HG02970 (cell line): ENCODE results near the gene ZNF74.
"Not testable (repeated sequence)": the region's sequence is repeated elsewhere in the genome, so short reads cannot be mapped to it uniquely, and the experiment has no call there.

Experiments
- ATAC-seq: cut with Tn5 transposase; IDR thresholded peaks from one replicate; pipeline ENCODE4 v1.9.1; 2021; ENCODE audit warnings: mild to moderate bottlenecking, moderate library complexity, moderate number of reproducible peaks; ENCODE audit not compliant: unreplicated experiment, low FRiP score

ZNF74 gene

DNA sequence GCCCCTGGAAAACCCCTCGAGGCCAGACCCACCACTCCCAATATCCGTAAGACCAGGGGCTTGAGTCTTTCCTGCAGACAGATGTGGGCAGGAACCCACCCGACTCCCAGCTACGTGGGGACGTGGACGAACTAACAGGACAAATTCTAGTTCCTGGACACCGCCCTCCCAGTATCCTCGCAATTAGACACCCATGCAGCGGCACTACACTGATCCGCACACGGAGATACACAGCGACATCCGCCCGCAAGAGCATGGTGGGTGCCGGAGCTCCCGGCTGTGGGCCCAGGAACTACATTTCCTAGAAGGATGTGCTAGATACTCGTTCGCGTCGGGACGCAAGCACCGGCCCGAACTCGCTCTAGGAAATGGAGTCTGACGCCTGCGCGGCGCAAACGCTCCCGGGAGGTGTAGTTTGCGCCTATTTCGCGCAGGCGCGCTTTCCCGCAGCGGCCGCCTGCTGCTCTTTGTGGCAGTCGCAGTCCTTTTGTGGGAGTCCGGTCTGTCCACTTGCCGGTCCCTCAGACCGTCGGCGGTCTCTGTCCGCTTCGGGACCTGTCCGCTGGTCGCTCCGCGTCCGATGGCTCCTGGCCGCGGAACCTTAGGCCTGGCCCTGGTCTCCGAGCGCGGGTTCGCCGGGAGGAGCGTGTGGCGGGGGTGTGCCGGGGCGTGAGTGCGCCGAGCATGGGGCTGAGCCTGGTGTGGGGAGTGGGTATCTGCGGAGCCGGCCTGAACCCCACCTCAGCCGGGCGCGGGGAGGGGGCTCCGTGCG, at the start of gene ZNF74:
ZNF74 (plus strand) TSS at position 447 of the 772 bp plus-strand sequence. CDS start 478 bp downstream, outside the sequence.
- peak; percentile 63 for ATAC-seq

DNA sequence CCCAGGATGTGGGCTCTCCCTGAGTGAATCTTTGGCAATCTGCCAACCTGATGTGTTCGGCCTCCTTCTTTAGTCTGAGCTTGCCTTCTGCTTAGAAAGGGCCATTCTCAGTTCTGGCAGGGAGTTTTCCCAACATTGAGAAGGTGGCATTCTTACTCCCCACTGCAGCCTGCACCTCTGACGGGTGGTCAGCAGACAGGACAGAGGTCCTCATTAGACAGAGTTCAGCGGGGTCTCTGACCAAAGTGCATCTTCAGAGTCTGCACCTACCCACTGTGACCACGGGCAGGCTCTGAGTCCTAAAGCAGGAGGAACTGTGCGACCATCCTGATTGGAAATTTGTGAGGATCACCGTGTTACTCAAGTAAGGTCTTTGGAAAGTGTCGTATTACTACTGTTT, 47.4 kb upstream of the ZNF74 start:
- ATAC-seq, result not testable (repeated sequence)

DNA sequence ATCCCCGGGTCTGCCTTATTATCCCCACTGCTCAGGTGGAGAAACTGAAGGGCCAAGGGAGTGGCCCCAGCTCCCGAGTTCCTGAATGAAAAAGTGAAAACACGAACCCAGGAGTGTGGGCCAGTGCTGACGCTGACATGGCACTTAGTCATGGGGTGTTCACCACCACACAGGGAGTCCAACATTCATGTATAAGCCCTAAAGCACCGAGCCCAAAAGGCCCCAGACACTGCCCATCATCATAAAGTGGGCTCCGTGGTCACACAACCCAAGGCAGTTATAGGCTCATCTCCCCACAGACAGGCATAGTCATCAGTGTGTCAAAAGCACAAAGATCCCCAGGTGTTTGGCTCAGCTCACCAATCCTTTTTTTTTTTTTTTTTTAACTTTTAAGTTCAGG, 41.4 kb upstream of the ZNF74 start:
- not testable (repeated sequence) for ATAC-seq

DNA sequence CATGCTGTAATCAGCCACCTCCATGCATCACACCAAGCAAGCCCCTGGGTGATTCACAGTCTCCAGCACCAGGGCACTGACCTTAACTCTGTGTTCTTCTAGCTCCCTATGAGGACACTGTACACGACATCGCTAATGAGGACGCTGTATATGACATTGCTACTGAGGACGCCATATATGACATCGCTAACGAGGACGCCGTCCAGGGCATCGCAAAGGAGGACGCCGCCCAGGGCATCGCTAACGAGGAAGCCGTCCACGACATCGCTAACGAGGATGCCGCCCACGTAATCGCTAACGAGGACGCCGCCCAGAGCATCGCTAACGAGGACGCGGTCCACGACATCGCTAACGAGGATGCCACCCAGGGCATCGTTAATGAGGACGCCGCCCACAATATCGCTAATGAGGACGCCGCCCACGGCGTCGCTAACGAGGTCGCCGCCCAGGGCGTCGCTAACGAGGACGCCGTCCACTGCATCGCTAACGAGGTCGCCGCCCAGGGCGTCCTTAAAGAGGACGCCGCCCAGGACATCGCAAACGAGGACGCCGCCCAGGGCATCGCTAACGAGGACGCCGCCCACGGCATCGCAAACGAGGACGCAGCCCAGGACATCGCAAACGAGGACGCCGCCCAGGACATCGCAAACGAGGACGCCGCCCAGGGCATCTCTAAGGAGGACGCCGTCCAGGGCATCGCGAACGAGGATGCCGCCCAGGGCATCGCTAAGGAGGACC, 39.5 kb upstream of the ZNF74 start:
- no peak for ATAC-seq

DNA sequence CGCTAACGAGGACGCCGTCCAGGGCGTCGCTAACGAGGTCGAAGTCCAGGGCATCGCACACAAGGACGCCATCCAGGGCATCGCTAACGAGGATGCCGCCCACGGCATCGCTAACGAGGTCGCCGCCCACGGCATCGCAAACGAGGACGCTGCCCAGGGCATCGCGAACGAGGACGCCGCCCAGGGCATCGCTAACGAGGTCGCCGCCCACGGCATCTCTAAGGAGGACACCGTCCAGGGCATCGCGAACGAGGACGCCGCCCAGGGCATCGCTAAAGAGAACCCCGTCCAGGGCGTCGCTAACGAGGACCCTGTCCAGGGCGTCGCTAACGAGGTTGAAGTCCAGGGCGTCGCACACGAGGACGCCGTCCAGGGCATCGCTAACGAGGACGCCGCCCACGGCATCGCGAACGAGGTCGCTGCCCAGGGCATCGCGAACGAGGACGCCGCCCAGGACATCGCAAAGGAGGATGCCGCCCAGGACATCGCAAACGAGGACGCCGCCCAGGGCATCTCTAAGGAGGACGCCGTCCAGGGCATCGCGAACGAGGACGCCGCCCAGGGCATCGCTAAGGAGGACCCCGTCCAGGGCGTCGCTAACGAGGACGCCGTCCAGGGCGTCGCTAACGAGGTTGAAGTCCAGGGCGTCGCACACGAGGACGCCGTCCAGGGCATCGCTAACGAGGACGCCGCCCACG, 37.9 kb upstream of the ZNF74 start:
- ATAC-seq, result not testable (repeated sequence)

DNA sequence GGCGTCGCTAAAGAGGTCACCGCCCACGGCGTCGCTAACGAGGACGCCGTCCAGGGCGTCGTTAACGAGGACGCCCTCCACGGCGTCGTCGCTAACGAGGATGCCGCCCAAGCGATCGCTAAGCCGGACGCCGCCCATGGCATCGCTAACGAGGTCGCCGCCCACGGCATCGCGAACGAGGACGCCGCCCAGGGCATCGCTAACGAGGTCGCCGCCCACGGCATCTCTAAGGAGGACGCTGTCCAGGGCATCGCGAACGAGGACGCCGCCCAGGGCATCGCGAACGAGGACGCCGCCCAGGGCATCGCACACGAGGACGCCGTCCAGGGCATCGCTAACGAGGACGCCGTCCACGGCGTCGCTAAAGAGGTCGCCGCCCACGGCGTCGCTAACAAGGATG, 37.0 kb upstream of the ZNF74 start:
- ATAC-seq, result not testable (repeated sequence)

DNA sequence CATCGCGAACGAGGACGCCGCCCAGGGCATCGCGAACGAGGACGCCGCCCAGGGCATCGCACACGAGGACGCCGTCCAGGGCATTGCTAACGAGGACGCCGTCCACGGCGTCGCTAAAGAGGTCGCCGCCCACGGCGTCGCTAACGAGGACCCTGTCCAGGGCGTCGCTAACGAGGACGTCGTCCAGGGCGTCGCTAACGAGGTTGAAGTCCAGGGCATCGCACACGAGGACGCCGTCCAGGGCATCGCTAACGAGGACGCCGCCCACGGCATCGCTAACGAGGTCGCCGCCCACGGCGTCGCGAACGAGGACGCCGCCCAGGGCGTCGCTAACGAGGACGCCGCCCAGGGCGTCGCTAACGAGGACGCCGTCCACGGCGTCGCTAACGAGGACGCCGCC, 36.0 kb upstream of the ZNF74 start:
- not testable (repeated sequence) for ATAC-seq

DNA sequence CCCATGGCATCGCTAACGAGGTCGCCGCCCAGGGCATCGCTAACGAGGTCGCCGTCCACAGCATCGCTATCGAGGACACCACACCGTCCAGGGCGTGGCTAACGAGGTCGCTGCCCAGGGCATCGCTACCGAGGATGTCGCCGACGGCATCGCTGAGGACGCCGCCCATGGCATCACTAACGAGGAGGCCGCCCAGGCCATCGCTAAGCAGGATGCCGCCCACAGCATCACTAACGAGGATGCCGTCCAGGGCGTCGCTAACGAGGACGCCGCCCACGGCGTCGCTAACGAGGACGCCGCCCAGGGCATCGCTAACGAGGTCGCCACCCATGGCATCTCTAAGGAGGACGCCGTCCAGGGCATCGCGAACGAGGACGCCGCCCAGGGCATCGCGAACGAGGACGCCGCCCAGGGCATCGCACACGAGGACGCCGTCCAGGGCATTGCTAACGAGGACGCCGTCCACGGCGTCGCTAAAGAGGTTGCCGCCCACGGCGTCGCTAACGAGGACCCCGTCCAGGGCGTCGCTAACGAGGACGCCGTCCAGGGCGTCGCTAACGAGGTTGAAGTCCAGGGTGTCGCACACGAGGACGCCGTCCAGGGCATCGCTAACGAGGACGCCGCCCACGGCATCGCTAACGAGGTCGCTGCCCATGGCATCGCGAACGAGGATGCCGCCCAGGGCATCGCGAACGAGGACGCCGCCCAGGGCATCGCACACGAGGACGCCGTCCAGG, 35.3 kb upstream of the ZNF74 start:
- ATAC-seq, result not testable (repeated sequence)

DNA sequence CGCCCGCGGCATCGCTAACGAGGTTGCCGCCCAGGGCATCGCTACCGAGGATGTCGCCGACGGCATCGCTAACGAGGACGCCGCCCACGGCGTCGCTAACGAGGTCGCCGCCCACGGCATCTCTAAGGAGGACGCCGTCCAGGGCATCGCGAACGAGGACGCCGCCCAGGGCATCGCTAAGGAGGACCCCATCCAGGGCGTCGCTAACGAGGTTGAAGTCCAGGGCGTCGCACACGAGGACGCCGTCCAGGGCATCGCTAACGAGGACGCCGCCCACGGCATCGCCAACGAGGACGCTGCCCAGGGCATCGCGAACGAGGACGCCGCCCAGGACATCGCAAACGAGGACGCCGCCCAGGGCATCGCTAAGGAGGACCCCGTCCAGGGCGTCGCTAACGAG, 33.7 kb upstream of the ZNF74 start:
- not testable (repeated sequence) for ATAC-seq

DNA sequence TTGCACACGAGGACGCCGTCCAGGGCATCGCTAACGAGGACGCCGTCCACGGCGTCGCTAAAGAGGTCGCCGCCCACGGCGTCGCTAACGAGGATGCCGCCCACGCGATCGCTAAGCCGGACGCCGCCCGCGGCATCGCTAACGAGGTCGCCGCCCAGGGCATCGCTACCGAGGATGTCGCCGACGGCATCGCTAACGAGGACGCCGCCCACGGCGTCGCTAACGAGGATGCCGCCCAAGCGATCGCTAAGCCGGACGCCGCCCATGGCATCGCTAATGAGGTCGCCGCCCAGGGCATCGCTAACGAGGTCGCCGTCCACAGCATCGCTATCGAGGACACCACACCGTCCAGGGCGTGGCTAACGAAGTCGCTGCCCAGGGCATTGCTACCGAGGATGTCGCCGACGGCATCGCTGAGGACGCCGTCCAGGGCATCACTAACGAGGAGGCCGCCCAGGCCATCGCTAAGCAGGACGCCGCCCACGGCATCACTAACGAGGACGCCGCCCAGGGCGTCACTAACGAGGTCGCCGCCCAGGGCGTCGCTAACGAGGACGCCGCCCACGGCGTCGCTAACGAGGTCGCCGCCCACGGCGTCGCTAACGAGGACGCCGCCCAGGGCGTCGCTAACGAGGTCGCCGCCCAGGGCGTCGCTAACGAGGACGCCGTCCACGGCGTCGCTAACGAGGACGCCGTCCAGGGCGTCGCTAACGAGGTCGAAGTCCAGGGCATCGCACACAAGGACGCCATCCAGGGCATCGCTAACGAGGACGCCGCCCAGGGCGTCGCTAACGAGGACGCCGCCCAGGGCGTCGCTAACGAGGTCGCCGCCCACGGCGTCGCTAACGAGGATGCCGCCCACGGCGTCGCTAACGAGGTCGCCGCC, 32.8 kb upstream of the ZNF74 start:
- not testable (repeated sequence) for ATAC-seq

DNA sequence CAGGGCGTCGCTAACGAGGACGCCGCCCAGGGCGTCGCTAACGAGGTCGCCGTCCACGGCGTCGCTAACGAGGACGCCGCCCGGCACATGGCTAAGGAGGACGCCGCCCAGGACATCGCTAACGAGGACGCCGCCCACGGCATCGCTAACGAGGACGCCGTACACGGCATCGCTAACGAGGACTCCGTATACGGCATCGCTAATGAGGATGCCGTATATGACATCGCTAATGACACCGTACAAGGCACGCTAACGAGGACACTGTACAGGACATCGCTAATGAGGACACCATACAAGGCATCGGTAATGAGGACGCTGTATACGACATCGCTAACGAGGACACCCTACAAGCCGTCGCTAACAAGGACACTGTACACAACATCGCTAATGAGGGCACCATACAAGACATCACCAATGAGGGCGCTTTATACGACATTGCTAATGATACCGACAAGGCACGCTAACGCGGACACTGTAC, 32.2 kb upstream of the ZNF74 start:
- not testable (repeated sequence) for ATAC-seq

DNA sequence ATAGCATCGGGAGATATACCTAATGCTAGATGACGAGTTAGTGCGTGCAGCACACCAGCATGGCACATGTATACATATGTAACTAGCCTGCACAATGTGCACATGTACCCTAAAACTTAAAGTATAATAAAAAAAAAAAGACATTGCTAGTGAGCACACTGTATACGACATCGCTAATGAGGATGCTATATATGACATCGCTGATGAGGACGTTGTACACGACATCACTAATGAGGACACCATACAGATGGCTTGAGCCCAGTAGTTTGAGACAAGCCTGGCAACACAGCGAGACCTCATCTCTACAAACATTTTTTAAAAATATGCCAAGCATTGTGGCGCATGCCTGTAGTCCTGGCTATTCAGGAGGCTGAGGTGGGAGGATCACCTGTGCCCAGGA, 31.5 kb upstream of the ZNF74 start:
- ATAC-seq, result not testable (repeated sequence)

DNA sequence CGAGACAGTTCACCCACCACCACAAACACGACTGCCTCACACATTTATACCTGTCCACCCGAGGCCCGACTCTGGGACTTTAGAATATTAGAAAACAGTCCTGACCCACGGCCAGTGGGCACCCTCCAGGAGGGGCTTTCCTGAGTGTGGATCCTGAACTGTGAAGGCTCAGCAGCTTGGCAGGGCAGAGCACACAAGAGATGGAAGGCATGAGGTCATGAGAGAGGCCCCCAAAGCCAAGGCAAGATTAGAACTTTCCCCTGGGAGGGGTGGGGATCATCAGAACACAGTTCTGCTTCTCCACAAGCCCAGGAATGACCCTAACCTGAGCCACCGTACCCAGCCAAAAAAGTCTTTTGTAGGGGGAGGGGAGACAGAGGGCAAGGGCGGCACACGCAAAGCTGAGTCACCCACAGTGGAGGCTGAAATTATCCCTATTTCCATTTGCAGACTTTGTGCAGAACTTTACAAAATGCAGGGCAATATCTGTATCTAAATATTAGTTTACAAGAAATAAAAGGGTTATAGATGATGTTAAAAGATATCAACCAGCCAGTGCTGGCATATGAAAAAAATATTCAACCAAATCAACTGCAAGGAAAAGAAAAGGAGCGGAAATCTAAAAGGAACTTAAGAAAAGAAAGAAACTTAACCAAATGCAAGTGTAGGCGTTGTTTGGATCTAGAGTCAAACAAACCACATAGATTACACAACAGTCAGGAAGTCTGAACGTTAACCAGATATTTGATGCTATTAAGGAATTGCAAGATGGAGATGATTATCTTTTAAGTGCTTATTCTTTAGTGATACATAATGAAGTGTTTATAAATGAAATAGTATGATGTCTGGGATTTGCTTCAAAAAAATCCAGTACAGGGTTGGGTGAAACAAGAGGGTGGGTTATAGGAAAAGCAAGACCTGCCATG, 29.4 kb upstream of the ZNF74 start:
- not testable (repeated sequence) for ATAC-seq

DNA sequence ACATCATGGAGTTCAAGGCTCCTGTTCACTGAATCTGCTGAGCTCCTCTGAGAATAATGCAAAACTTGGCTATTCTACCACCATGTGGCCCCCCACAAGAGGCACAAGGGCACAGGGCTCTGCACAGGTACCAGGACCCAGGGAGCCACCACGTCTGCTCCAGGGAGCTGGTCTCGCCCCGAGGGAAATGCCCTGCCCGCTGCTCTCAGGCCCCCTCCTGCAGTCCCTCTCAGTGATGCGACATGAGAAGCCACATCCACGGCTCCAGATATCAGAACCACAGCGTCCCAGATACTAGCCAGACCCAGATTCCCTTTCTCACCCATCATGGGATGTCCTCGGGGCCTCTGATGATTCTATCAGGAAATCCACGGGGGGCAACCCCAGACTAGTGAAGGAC, 27.1 kb upstream of the ZNF74 start:
- not testable (repeated sequence) for ATAC-seq

DNA sequence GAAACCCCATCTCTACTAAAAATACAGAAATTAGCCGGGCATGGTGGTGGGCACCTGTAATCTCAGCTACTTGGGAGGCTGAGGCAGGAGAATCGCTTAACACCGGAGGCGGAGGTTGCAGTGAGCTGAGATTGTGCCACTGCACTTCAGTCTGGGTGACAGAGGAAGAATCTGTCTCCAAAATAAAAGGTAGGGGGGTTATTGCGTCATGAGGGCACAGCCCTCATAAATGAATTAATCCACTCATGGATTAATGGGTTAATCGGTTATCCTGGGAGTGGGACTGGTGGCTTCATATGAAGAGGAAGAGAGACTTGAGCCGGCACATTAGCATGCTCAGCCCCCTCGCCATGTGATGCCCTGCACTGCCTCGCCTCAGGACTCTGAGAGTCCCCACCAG, 25.1 kb upstream of the ZNF74 start:
- ATAC-seq, result not testable (repeated sequence)

DNA sequence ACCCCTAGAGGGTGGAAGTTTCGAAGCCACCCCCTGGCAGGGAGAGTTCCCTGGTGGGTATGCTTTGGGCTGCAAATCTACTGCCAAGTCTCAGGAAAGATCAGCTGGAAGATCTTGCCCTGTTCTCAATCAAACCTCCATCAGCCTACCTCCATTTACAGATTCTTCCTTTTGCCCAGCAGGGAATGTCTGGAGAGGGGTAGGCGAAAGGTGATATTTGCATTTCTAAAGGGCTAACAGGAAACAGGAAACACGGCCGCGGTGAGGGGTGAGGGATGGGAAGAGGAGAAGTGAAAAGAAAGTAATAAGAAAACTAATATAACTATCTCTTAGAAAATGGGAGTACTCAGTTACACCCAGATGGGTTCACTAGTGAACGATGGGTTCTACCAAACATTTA, 22.3 kb upstream of the ZNF74 start:
- ATAC-seq, result not testable (repeated sequence)

DNA sequence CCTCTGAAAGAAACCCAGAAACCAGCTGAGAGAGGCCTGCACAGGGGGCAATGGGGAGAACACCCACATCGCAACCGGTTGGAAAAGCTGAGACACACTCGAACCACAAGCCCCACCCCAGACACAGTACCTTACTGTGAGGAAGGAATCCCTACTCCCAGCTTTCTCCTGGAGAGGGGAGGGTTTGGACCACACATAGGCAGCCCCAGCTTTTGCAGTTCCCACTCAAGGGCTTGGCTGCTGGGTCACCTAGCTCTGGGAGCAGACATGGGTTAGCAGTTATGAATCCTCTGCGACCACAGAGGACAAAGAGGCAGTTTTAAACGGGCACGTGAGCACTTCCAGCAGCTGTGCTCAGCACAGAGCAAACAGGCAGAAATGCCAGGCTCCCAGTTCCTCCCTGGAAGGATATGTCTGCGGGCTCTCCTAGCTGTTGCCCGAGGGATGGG, 21.5 kb upstream of the ZNF74 start:
- ATAC-seq, result not testable (repeated sequence)

DNA sequence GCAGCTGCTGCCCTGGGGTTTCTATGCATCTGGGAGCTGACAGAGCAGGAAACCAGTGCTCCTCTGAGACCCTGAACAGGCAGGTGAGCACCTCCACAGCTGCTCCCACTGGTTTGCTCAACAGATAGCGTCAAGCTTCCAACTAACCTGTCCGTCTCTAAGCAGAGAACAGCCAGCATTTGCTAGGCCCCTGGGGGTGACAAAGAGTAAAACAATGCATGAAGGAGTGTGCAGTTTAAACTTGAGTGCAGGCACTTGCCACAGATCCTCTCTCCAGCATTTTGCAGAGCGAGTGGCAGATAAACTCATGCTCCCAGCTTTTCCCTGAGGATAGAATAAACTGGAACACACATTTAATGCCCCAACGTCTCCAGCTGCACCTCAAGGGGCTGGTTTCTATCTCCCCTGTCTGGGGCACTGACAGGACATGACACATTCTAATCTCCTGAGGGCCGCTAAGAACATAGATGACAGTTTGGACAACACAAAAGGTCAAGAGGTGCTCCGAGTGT, 20.7 kb upstream of the ZNF74 start:
- not testable (repeated sequence) for ATAC-seq
